Heart right ventricle (tissue), 16 donors: ENCODE measurements around the gene CACNA1B. TPM values are rescaled to one million over a fixed set of nuclear protein-coding genes. Genes with fewer than 3 reads are reported as not detected.

Experiments used
- ATAC-seq, 8 donors: fragments of 200-7000 bp; cut with Tn5 transposase; one replicate each; pipeline ENCODE4 v1.9.1; 2020; ENCODE audit warnings: mild to moderate bottlenecking in 8 of 8, moderate library complexity in 8 of 8, moderate number of reproducible peaks in 1 of 8
- DNase-seq, 2 donors: peaks; one replicate each; pipeline ENCODE4 v3.0.0-alpha.2; 2020
- H3K27ac ChIP-seq, 10 donors: fragments of 200-600 bp; sonication (generic) in 2 of 10; one replicate each; pipeline versions ENCODE4 v1.5.0 to v1.8.0; 2020 to 2022; ENCODE audit warnings: mild to moderate bottlenecking in 3 of 10
- H3K27me3 ChIP-seq, 7 donors: fragments of 200-600 bp; one replicate each; pipeline ENCODE4 v1.8.0; 2021 to 2022; ENCODE audit warnings: mild to moderate bottlenecking in 2 of 7
- H3K36me3 ChIP-seq, 9 donors: fragments of 200-600 bp; sonication (generic) in 1 of 9; one replicate each; pipeline versions ENCODE4 v1.5.0 to v1.8.0; 2020 to 2022; ENCODE audit warnings: mild to moderate bottlenecking in 2 of 9
- H3K4me1 ChIP-seq, 9 donors: fragments of 200-600 bp; sonication (generic) in 1 of 9; one replicate each; pipeline versions ENCODE4 v1.5.0 to v1.8.0; 2020 to 2022; ENCODE audit warnings: mild to moderate bottlenecking in 4 of 9
- H3K4me3 ChIP-seq, 10 donors: fragments of 200-600 bp; sonication (generic) in 2 of 10; one replicate each; pipeline versions ENCODE4 v1.5.0 to v1.8.0; 2020 to 2022; ENCODE audit warnings: mild to moderate bottlenecking in 7 of 10, moderate library complexity in 2 of 10
- H3K9me3 ChIP-seq, 11 donors: fragments of 200-600 bp in 10 of 11; sonication (generic) in 2 of 11; one replicate each; pipeline versions ENCODE4 v1.5.0 to v1.8.0; 2013 to 2022; ENCODE audit warnings: mild to moderate bottlenecking in 2 of 11, control low read depth in 1 of 11, moderate library complexity in 1 of 11
- WGBS, 2 donors: extraction: QIAGEN DNeasy Blood & Tissue Kit; methylation state at CpG; one replicate each; pipeline ENCODE4 v1.1.7; 2013; ENCODE audit warnings: inconsistent platforms in 1 of 2; 5-methylcytosine and 5-hydroxymethylcytosine counted together
- intact Hi-C, 10 donors: fragments of 100-400 bp; cut with DNase I; formaldehyde crosslinking; loops; one replicate each; pipeline versions ENCODE4 v1.11.1 to v1.14.2; 2022
- polyA plus RNA-seq, 2 donors: library from polyadenylated mRNA; stranded (reverse); fragments of 200-250 nt; gene quantifications; one replicate each; pipeline ENCODE4 v1.2.3, GENCODE V29; 2013
- total RNA-seq, 10 donors: library from RNA; stranded (reverse); fragmentation: NEBNext Ultra II Directional in 3 of 10; extraction: Animal tissue kit (Norgen Biotek cat#: 25700) in 3 of 10; gene quantifications; one replicate each; pipeline versions ENCODE4 v1.2.1 to v1.2.4, GENCODE V29; 2021 to 2023
- TF ChIP-seq, protein P1 (sequence below), 9 donors: fragments of 200-600 bp; sonication (generic) in 2 of 9; IDR thresholded peaks; one replicate each; pipeline versions ENCODE4 v1.5.0 to v1.8.0; 2021 to 2022; ENCODE audit warnings: antibody characterized with exemption in 9 of 9, mild to moderate bottlenecking in 5 of 9, moderate library complexity in 1 of 9
- donor health status: Arrhythmogenic right ventricular cardiomyopathy.
- donor health status: ischemic (EF 13 %, LVEDD 7.1; RV severe dilation, severe dysfunction).
- donor health status: healthy with polysubstance abuse.
- donor health status: DM: no; HTN: yes; CAD: no.
- donor health status: DM: no; HTN: no; CAD: no.
- donor health status: ischemic (EF 25% LVEDD 6.9; RV normal size, moderate dysfunction).
- donor health status: ischemic (EF 25% LVEDD 5.7; RV mildly dilated, moderate dysfunction).
- donor health status: healthy.
- donor health status: DM: yes; HTN: yes; CAD: no.
- donor health status: Ischemic cardiomyopathy.
- donor health status: ischemic (EF 35%, LVEDD 5.7; RV mildly dilated, moderate dysfunction).
- donor health status: nonischemic (EF 11% LVEDD 7.7; RV severe dilation, severe dysfunction).
- donor health status: DM: yes; HTN: yes; CAD: no.
- donor health status: PGD.
- donor health status: ischemic (EF 29% LVEDD 5.4; RV normal size, mild dysfunction).
- donor health status: nonischemic (EF 23%, LVEDD 6.1; RV moderate dilation, normal function).

Gene CACNA1B
- total and polyA plus RNA-seq, 12 donors: under 0.01 to 0.66 (median 0.15) TPM; not detected in 1

GRCh38 chr9:138065287-138065686 is 187.7 kb downstream of the CACNA1B start:
- Histone ChIP-seq H3K27me3 (peaks cover 0 to 21% (median 4%) of the 10 kb centered on the region in 7 donors), H3K36me3 (no peaks in the 10 kb centered on the region), H3K27ac (no peak overlapping the region), H3K4me3 (no peak overlapping the region), H3K4me1 (no peaks in the 10 kb centered on the region), H3K9me3 (no peaks in the 10 kb centered on the region)
- ATAC-seq (no peak), DNase-seq (no peak)
- TF ChIP-seq, protein P1, sequence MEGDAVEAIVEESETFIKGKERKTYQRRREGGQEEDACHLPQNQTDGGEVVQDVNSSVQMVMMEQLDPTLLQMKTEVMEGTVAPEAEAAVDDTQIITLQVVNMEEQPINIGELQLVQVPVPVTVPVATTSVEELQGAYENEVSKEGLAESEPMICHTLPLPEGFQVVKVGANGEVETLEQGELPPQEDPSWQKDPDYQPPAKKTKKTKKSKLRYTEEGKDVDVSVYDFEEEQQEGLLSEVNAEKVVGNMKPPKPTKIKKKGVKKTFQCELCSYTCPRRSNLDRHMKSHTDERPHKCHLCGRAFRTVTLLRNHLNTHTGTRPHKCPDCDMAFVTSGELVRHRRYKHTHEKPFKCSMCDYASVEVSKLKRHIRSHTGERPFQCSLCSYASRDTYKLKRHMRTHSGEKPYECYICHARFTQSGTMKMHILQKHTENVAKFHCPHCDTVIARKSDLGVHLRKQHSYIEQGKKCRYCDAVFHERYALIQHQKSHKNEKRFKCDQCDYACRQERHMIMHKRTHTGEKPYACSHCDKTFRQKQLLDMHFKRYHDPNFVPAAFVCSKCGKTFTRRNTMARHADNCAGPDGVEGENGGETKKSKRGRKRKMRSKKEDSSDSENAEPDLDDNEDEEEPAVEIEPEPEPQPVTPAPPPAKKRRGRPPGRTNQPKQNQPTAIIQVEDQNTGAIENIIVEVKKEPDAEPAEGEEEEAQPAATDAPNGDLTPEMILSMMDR (IDR thresholded peaks at IDR 0.05): no peak
- WGBS, 2 donors: 79 to 82% methylated on average over 9 of the region's 9 CpGs
- intact Hi-C loops: no loop called here

GRCh38 chr9:138066049-138066448 is 188.5 kb downstream of the CACNA1B start:
- H3K27ac ChIP-seq: no peak overlapping the region
- no peaks in the 10 kb centered on the region for H3K9me3 ChIP-seq
- H3K4me1 ChIP-seq: no peaks in the 10 kb centered on the region
- H3K4me3 ChIP-seq: no peak overlapping the region
- DNase-seq (no peak), ATAC-seq (no peak)
- TF ChIP-seq, protein P1 (IDR thresholded peaks at IDR 0.05): no peak
- WGBS, 2 donors: 70 to 78% methylated on average over 6 of the region's 6 CpGs
- H3K36me3 ChIP-seq: no peaks in the 10 kb centered on the region
- H3K27me3 ChIP-seq: peaks cover 0 to 27% (median 4%) of the 10 kb centered on the region in 7 donors
- intact Hi-C loops: no loop called here

- WGBS, 2 donors: 82 to 86% methylated on average over 17 of the region's 17 CpGs
- ATAC-seq (no peak), DNase-seq (no peak)
- TF ChIP-seq, protein P1 (IDR thresholded peaks at IDR 0.05): no peak
- H3K27me3 ChIP-seq: peaks cover 0 to 33% (median 11%) of the 10 kb centered on the region in 7 donors
- no peak overlapping the region for H3K27ac ChIP-seq
- H3K36me3 ChIP-seq: no peaks in the 10 kb centered on the region
- H3K9me3 ChIP-seq: no peaks in the 10 kb centered on the region
- intact Hi-C loops: no loop called here
- no peak overlapping the region for H3K4me3 ChIP-seq
- no peaks in the 10 kb centered on the region for H3K4me1 ChIP-seq
Observed at GRCh38 chr9:138067613-138068367, 190.2 kb downstream of the CACNA1B start.

- intact Hi-C loops: no loop called here
- TF ChIP-seq, protein P1 (IDR thresholded peaks at IDR 0.05): no peak
- H3K4me1 ChIP-seq: no peaks in the 10 kb centered on the region
- no peak overlapping the region for H3K27ac ChIP-seq
- no peak for DNase-seq
- ATAC-seq: no peak
- H3K36me3 ChIP-seq: no peaks in the 10 kb centered on the region
- no peak overlapping the region for H3K4me3 ChIP-seq
- peaks cover 0 to 36% (median 18%) of the 10 kb centered on the region in 7 donors for H3K27me3 ChIP-seq
- H3K9me3 ChIP-seq: no peaks in the 10 kb centered on the region
- WGBS, 2 donors: 53 to 55% methylated on average over 9 of the region's 9 CpGs
Observed at GRCh38 chr9:138068601-138069035, 191.0 kb downstream of the CACNA1B start.
